ENCODE measurements around the gene NAPSA. TPM values are rescaled to one million over a fixed set of nuclear protein-coding genes. Genes with fewer than 3 reads are reported as not detected.
"Not testable (repeated sequence)": the region's sequence is repeated elsewhere in the genome, so short reads cannot be mapped to it uniquely, and the experiment has no call there.

NAPSA gene
- total and polyA plus RNA-seq, 12 donors: 0.22 to 1.1 (median 0.41) TPM; not detected in 8

- intact Hi-C loops (cut with DNase I): no loop called here
- no peak for ATAC-seq
Measured at GRCh38 chr19:50340331-50340730, 25.1 kb downstream of the NAPSA start.

DNA sequence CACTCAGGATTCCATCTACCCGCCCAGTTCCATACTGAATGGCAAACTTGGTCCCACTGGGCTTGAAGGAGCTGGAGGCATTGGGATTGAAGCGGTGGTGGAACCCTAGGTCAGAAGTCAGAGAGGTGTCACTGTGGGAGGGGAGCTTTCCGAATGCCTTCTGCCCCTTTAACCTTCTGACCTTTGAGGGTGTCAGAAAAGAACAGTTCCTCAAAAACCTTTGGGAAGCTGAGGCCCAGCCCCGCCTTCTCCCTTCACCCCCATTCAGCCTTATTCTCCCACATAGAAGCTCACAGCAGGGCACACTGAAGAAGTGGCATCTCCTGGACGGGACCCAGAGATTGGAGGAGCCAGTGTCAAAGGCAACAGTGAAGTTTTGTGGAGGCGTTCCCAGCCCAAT is 28.4 kb downstream of the NAPSA start:
- ATAC-seq; H3K36me3 ChIP-seq; intact Hi-C loops (cut with DNase I); H3K9me3 ChIP-seq; H3K4me3 ChIP-seq; DNase-seq; H3K27ac ChIP-seq: not testable (repeated sequence)
- peaks cover 0 to 40% (median 7%) of the 10 kb centered on the region in 9 donors for H3K4me1 ChIP-seq
- WGBS, 2 donors: 86 to 88% methylated on average over 5 to 6 of the region's 6 CpGs
- H3K27me3 ChIP-seq: peaks cover 0 to 35% (median 22%) of the 10 kb centered on the region in 7 donors

More at GRCh38 chr19:50340331-50340730, 25.1 kb downstream of the NAPSA start:
- H3K4me3 ChIP-seq: no peak overlapping the region
- peaks cover 0 to 25% (median 0%) of the 10 kb centered on the region in 9 donors for H3K4me1 ChIP-seq
- DNase-seq: no peak
- H3K27ac ChIP-seq: no peak overlapping the region
- no peaks in the 10 kb centered on the region for H3K36me3 ChIP-seq
- H3K27me3 ChIP-seq: peaks cover 0 to 6% (median 0%) of the 10 kb centered on the region in 7 donors
- peaks cover 0 to 17% (median 8%) of the 10 kb centered on the region in 11 donors for H3K9me3 ChIP-seq
- TF ChIP-seq, protein P1, sequence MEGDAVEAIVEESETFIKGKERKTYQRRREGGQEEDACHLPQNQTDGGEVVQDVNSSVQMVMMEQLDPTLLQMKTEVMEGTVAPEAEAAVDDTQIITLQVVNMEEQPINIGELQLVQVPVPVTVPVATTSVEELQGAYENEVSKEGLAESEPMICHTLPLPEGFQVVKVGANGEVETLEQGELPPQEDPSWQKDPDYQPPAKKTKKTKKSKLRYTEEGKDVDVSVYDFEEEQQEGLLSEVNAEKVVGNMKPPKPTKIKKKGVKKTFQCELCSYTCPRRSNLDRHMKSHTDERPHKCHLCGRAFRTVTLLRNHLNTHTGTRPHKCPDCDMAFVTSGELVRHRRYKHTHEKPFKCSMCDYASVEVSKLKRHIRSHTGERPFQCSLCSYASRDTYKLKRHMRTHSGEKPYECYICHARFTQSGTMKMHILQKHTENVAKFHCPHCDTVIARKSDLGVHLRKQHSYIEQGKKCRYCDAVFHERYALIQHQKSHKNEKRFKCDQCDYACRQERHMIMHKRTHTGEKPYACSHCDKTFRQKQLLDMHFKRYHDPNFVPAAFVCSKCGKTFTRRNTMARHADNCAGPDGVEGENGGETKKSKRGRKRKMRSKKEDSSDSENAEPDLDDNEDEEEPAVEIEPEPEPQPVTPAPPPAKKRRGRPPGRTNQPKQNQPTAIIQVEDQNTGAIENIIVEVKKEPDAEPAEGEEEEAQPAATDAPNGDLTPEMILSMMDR (IDR thresholded peaks at IDR 0.05): no peak

DNA sequence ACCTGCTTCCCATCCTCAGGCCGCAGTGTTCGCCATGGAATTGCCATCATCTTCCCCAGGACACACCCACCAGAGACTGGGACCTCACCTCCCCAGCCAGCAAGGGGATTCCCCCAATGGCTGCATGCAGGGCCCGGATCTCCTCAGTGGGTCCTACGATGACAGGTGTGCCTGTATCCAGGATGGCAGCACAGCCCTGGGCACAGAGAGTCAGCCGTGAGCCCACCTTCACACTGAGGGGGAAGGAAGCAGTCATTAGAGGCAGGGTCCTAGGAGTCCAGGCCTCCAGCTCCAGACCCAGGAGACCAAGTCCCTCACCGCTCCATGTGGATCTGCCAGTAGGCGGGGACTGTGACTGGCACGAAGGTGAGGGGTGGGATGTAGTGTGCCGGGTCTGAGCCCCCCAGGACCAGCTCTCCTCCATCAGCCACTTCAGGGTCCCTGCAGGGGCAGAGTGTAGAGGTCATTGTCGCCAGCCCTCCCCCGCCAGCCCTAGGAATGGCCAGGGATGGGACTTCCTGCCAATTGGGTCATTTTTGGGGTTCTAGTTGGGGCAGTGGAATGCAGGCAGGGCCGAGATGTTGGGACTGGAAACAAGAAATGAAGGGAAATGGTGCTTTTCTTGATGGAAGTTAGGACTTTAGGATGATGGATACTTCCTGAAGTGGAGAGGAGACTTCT is 30.6 kb downstream of the NAPSA start:
- ATAC-seq: no peak
- WGBS, 2 donors: 93 to 95% methylated on average over 12 of the region's 12 CpGs
- Histone ChIP-seq H3K27me3 (peaks cover 0 to 52% (median 39%) of the 10 kb centered on the region in 7 donors), H3K27ac (no peak overlapping the region), H3K36me3 (no peaks in the 10 kb centered on the region), H3K4me3 (no peak overlapping the region), H3K9me3 (no peaks in the 10 kb centered on the region), H3K4me1 (peaks cover 0 to 36% (median 14%) of the 10 kb centered on the region in 9 donors)
- no peak for DNase-seq
- TF ChIP-seq, protein P1 (IDR thresholded peaks at IDR 0.05): no peak
- intact Hi-C loops (cut with DNase I): no loop called here

- H3K27me3 ChIP-seq: peaks cover 0 to 52% (median 45%) of the 10 kb centered on the region in 7 donors
- WGBS, 2 donors: 12% methylated on average over 54 of the region's 54 CpGs
- H3K9me3 ChIP-seq: no peaks in the 10 kb centered on the region
- intact Hi-C loops (cut with DNase I): no loop called here
- TF ChIP-seq, protein P1 (IDR thresholded peaks at IDR 0.05): no peak
- ATAC-seq (peak; percentile 23 to 49 (median 30)), DNase-seq (peak; percentile 63 to 84)
- peak overlapping the region; percentile 25 to 57 (median 51) for H3K4me3 ChIP-seq
- H3K36me3 ChIP-seq: no peaks in the 10 kb centered on the region
- peaks cover 0 to 41% (median 19%) of the 10 kb centered on the region in 9 donors for H3K4me1 ChIP-seq
- peak overlapping the region in 9 of 10 donors; percentile 63 to 86 (median 74) for H3K27ac ChIP-seq
Measured at GRCh38 chr19:50333737-50334617, 31.5 kb downstream of the NAPSA start.
